Neutrophil (primary cell): ENCODE measurements around the gene ZFP28.

ENCODE experiments used
- H3K27ac ChIP-seq: fragments of 200-600 bp; sonication (generic); 2 replicates; pipeline ENCODE4 v1.5.1; 2016; ENCODE audit warnings: mild to moderate bottlenecking, moderate library complexity
- H3K27me3 ChIP-seq: fragments of 200-600 bp; sonication (generic); 2 replicates; pipeline ENCODE4 v1.6.0; 2016; ENCODE audit warnings: mild to moderate bottlenecking
- H3K36me3 ChIP-seq: fragments of 200-600 bp; sonication (generic); 2 replicates; pipeline ENCODE4 v1.5.1; 2017
- H3K4me1 ChIP-seq, 2 experiments: fragments of 200-600 bp in 1 of 2; sonication (generic) in 1 of 2; 1 replicate in 1 of 2; 2 replicates in 1 of 2; pipeline versions ENCODE4 v1.5.1 to v1.6.1; 2013 to 2016; ENCODE audit warnings: low read depth in 1 of 2, low read length in 1 of 2, mild to moderate bottlenecking in 1 of 2, moderate library complexity in 1 of 2; ENCODE audit not compliant: control insufficient read depth in 1 of 2, insufficient read depth in 1 of 2
- H3K4me3 ChIP-seq, 2 experiments: fragments of 200-600 bp in 1 of 2; sonication (generic) in 1 of 2; 1 replicate in 1 of 2; 2 replicates in 1 of 2; pipeline ENCODE4 v1.5.1; 2013 to 2016; ENCODE audit warnings: low read depth in 1 of 2, low read length in 1 of 2, mild to moderate bottlenecking in 1 of 2, moderate library complexity in 1 of 2
- H3K9me3 ChIP-seq: fragments of 200-600 bp; sonication (generic); 2 replicates; pipeline ENCODE4 v1.5.1; 2016
- CTCF ChIP-seq: fragments of 200-600 bp; sonication (generic); IDR thresholded peaks from 2 replicates; pipeline ENCODE4 v1.5.1; 2016; ENCODE audit warnings: antibody characterized with exemption

Gene ZFP28

GRCh38 chr19:56538761-56539263 is at the start of gene ZFP28:
Gene ZFP28 (plus strand): TSS chr19:56538948. CDS start chr19:56539019, 71 bp downstream.
- no peak for TF ChIP-seq CTCF
- peaks cover 17% of the 10 kb centered on the region for H3K9me3 ChIP-seq

GRCh38 chr19:56491399-56491798 is 47.3 kb upstream of the ZFP28 start:
- Histone ChIP-seq H3K27ac (no peak overlapping the region), H3K27me3 (no peaks in the 10 kb centered on the region), H3K4me3 (no peak overlapping the region), H3K36me3 (no peaks in the 10 kb centered on the region), H3K4me1 (no peaks in the 10 kb centered on the region), H3K9me3 (no peaks in the 10 kb centered on the region)
- no peak for TF ChIP-seq CTCF

More at GRCh38 chr19:56538761-56539263, at the start of gene ZFP28:
- no peaks in the 10 kb centered on the region for H3K27me3 ChIP-seq
- peak within 1 kb of the TSS; percentile 77 to 78 for H3K4me3 ChIP-seq
- H3K27ac ChIP-seq: peak within 1 kb of the TSS; percentile 88
- no peaks in the 10 kb centered on the region for H3K36me3 ChIP-seq
- H3K4me1 ChIP-seq: peaks cover 13 to 14% of the 10 kb centered on the region in 2 experiments

- no peak overlapping the region for H3K4me3 ChIP-seq
- H3K36me3 ChIP-seq: no peaks in the 10 kb centered on the region
- H3K27me3 ChIP-seq: peaks cover 4% of the 10 kb centered on the region
- peaks cover 10% of the 10 kb centered on the region for H3K9me3 ChIP-seq
- TF ChIP-seq CTCF: no peak
- peaks cover 12 to 16% of the 10 kb centered on the region in 2 experiments for H3K4me1 ChIP-seq
- no peak overlapping the region for H3K27ac ChIP-seq
Measured at GRCh38 chr19:56504581-56504980, 34.2 kb upstream of the ZFP28 start.

- Histone ChIP-seq H3K36me3 (no peaks in the 10 kb centered on the region), H3K27me3 (peaks cover 4% of the 10 kb centered on the region), H3K4me1 (peaks cover 12 to 16% of the 10 kb centered on the region in 2 experiments), H3K4me3 (peak within 1 kb of the TSS; percentile 64), H3K9me3 (peaks cover 10% of the 10 kb centered on the region), H3K27ac (peak within 1 kb of the TSS; percentile 38)
- no peak for TF ChIP-seq CTCF
Measured at GRCh38 chr19:56507446-56508289, 31.1 kb upstream of the ZFP28 start, which contains the start of gene ZNF471. Gene ZNF471 (plus strand): TSS chr19:56507855. CDS start chr19:56511572, 3,717 bp downstream.

GRCh38 chr19:56508290-56508778 is 30.4 kb upstream of the ZFP28 start:
- TF ChIP-seq CTCF: no peak
- H3K27me3 ChIP-seq: peaks cover 4% of the 10 kb centered on the region
- peak overlapping the region; percentile 64 for H3K4me3 ChIP-seq
- H3K9me3 ChIP-seq: peaks cover 10% of the 10 kb centered on the region
- peaks cover 12 to 16% of the 10 kb centered on the region in 2 experiments for H3K4me1 ChIP-seq
- H3K27ac ChIP-seq: no peak overlapping the region
- no peaks in the 10 kb centered on the region for H3K36me3 ChIP-seq
